D721Med (cell line): ENCODE measurements around the gene TREML1.
"Not testable (repeated sequence)": the region's sequence is repeated elsewhere in the genome, so short reads cannot be mapped to it uniquely, and the experiment has no call there.

ENCODE experiments used
- DNase-seq: peaks from one replicate; pipeline ENCODE4 v3.0.0; 2011; ENCODE audit warnings: low spot score; ENCODE audit not compliant: insufficient read length
- FAIRE-seq: peaks from 2 replicates; lab custom pipeline; 2011; peaks lifted over from hg19 to GRCh38; lab: Jason Lieb, UNC
- TF ChIP-seq, protein P1 (sequence below): IDR thresholded peaks from 2 replicates; pipeline ENCODE4 v1.5.1; 2012; ENCODE audit warnings: mild to moderate bottlenecking, control low read depth; ENCODE audit not compliant: insufficient read depth; ENCODE audit errors: missing control alignments

The TREML1 gene

DNA sequence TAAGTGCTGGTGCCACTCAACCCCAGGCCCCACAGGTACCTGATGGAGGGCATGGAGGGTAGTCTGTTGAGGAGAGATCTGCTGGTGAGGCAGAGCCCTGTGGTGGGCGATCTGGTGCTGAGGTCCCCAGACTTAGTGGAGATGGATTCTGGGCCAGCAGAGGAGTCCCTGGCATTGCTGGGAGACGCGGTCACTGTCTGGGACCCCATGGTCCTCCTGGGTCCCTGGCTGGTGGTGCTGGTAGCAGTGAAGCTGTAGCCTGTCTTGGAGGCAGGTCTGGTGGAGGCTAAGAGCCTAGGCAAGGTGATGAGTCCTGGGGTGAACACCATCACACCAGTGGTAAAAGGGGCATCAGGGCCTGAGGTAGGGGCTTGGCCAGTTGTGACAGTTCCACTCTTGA lies 40.2 kb upstream of the TREML1 start:
- DNase-seq: no peak
- no peak for FAIRE-seq
- TF ChIP-seq, protein P1, sequence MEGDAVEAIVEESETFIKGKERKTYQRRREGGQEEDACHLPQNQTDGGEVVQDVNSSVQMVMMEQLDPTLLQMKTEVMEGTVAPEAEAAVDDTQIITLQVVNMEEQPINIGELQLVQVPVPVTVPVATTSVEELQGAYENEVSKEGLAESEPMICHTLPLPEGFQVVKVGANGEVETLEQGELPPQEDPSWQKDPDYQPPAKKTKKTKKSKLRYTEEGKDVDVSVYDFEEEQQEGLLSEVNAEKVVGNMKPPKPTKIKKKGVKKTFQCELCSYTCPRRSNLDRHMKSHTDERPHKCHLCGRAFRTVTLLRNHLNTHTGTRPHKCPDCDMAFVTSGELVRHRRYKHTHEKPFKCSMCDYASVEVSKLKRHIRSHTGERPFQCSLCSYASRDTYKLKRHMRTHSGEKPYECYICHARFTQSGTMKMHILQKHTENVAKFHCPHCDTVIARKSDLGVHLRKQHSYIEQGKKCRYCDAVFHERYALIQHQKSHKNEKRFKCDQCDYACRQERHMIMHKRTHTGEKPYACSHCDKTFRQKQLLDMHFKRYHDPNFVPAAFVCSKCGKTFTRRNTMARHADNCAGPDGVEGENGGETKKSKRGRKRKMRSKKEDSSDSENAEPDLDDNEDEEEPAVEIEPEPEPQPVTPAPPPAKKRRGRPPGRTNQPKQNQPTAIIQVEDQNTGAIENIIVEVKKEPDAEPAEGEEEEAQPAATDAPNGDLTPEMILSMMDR: no peak

- FAIRE-seq: no peak
- TF ChIP-seq, protein P1: no peak
These were observed 39.7 kb upstream of the TREML1 start for GRCh38 chr6:41193884-41194283.

GRCh38 chr6:41193171-41193734 lies 39.1 kb upstream of the TREML1 start:
- FAIRE-seq: no peak
- DNase-seq: no peak
- TF ChIP-seq, protein P1: no peak

More at GRCh38 chr6:41193884-41194283, 39.7 kb upstream of the TREML1 start:
- DNase-seq: no peak

- FAIRE-seq (no peak), DNase-seq (no peak)
- TF ChIP-seq, protein P1: peak; percentile 26
These were observed 37.4 kb upstream of the TREML1 start for GRCh38 chr6:41191569-41191968.

GRCh38 chr6:41190791-41191190 lies 36.6 kb upstream of the TREML1 start:
- no peak for DNase-seq

GRCh38 chr6:41189967-41190366 lies 35.8 kb upstream of the TREML1 start:
- DNase-seq: no peak
- TF ChIP-seq, protein P1: no peak
- FAIRE-seq: no peak

More at GRCh38 chr6:41190791-41191190, 36.6 kb upstream of the TREML1 start:
- TF ChIP-seq, protein P1: no peak
- no peak for FAIRE-seq

DNA sequence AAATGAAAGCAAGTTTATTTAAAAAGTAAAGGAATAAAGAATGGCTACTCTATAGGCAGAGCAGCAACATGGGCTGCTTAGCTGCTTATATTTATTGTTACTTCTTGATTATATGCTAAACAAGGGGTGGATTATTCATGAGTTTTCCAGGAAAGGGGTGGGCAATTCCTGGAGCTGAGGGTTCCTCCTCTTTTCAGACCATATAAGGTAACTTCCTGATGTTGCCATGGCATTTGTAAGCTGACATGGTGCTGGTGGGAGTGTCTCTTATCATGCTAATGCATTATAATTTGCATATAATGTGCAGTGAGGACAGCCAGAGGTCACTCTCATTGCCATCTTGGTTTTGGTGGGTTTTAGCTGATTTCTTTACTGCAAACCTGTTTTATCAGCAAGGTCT lies 34.9 kb upstream of the TREML1 start:
- FAIRE-seq: not testable (repeated sequence)

More for the DNA sequence above, 34.9 kb upstream of the TREML1 start:
- DNase-seq: not testable (repeated sequence)
